SK-N-MC (cell line): ENCODE results near the gene USP51.
"Not testable (repeated sequence)": the region's sequence is repeated elsewhere in the genome, so short reads cannot be mapped to it uniquely, and the experiment has no call there.

Experiments used
- EZH2 ChIP-seq: fragments of 200-600 bp; sonication (generic); IDR thresholded peaks from one replicate; pipeline ENCODE4 v1.6.1; 2017; ENCODE audit warnings: antibody characterized with exemption
- FOXP2 ChIP-seq: optimal IDR thresholded peaks from 2 replicates; pipeline ENCODE3; 2011; ENCODE audit warnings: mild to moderate bottlenecking, moderate library complexity; ENCODE audit not compliant: insufficient read depth; ENCODE audit errors: extremely low read length, control extremely low read depth
- POLR2AphosphoS5 ChIP-seq: IDR thresholded peaks from 2 replicates; pipeline ENCODE4 v1.6.1; 2012; ENCODE audit warnings: mild to moderate bottlenecking, low read depth, low read length, borderline replicate concordance

GRCh38 chrX:55507010-55507409, 17.4 kb upstream of the USP51 start:
- not testable (repeated sequence) for TF ChIP-seq POLR2AphosphoS5, EZH2, FOXP2
